T-helper 9 cell (primary cell): Measurements from ENCODE around the gene CDH23.

Experiments used
- DNase-seq: peaks from one replicate; pipeline ENCODE4 v3.0.0-alpha.2; 2020

CDH23 gene

DNA sequence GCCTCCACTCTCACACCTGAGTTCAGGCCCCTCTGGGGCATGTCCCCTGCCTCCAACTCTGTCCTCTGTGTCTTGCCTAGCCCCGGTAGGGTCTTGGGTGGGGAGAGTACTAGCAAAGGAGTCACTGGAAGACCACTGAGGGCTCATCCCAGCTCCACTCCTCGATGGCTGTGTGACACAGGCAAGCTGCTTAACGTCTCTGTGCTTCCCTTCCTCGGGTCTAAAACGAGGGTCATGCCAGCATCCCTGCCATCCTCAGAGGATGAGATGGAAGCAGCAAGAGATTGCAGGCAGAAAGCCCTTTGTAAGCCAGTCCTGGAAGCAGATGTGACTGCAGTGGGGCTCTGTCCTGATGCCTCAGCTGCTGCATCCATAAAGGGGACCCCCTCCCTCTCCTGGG lies 338.1 kb downstream of the CDH23 start:
- DNase-seq = no peak

DNA sequence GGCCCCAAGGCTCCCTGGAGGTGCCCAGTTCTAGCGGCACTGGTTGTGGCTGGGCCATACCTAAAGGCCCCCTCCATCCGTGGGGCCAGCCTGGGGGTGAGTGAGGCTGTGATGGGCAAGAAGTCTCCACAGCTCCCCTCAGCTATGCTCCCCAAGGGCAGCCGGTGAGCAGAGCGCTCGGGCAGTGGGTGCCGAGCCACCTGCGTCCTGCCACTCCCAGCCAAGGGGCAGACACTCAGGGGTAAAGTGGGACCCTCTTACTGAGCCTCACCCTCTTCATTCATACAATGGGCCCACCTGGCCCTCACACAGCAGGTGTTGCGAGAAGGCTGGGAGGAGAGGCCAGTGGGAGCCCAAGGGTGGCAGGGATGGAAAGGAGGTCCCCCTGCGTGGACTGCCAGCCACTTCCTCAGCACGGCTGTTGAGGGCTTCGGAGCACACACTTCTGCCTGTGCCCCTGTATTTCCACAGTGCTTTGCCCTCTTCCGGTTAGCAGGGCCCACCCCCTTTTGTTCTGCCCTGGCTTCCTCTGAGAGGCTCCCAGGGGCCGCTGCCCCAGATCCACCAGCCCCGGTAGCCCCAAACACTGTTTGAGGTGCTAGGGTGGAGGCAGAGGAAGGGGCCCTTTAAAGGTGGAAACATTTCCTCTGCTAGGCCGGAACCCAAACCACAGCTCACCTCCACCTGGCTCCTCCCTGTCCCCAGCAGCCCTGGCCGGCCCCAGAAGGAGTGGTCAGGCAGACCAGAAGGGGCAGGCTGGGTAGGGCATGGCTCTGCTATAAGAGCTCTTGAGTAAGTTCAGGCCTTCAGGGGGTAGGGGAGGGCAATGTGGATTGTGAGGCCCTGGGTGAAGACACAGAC lies 339.2 kb downstream of the CDH23 start:
- DNase-seq = peak; percentile 42

DNA sequence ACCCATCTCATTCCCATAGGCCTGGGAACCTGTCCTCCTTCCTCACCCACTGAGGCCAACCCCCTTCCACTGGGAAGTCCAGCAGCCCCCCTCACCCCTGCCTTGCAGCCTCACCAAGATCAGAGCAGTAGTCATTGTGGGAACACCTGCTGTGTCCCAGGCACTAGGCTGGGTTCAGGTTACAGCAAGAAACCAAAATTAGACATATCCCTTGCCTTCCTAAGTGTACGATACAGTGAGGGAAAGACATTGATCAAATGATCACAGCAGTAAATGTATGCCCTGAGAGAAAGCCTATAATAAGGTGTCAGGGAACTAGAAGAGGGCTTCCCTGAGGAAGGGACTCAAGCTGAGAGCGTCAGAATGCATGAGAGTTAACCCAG lies 339.8 kb downstream of the CDH23 start:
- no peak for DNase-seq

DNA sequence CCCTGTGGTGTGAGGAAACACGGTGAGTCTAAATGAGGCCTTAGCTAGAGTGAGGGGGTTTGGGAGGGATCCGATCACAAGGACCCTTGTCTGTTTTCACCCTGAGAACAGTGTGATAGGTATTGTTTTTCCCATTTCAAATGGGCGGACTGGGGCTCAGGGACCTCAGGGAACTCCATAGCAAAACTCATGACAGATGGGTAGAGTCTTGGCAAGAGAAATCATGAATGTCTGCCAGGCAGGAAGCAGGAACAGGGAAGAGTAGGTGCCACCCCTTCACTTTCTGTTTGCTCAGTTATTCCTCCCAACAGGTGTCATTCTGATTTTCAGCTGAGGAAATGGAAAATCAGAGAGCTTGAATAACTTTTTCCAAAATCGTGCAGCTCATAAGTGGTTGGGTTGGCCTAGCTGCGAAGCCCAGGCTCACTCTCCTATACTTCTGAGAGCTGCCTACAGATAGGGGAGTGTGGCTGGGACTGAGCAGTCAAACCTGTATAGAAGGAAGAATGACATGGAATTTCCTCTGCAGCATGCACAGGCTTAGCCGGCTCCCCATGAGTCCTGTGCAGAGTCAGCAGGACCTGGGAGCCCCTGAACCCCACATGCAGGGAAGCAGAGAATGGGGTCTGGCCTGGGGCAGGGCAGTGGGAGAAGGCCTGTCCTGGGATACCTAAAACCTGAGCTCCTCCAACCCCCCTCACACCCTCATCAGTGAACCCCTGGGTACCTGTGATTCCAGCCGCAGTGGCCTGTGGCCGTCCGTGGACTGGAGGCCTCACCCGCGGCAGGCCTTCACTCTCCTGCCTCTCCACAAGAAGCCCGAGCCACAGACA lies 340.5 kb downstream of the CDH23 start:
- DNase-seq = no peak

GRCh38 chr10:71737834-71738197 lies 341.1 kb downstream of the CDH23 start:
- no peak for DNase-seq

- no peak for DNase-seq
Observed at GRCh38 chr10:71739358-71739900, 342.7 kb downstream of the CDH23 start.

DNA sequence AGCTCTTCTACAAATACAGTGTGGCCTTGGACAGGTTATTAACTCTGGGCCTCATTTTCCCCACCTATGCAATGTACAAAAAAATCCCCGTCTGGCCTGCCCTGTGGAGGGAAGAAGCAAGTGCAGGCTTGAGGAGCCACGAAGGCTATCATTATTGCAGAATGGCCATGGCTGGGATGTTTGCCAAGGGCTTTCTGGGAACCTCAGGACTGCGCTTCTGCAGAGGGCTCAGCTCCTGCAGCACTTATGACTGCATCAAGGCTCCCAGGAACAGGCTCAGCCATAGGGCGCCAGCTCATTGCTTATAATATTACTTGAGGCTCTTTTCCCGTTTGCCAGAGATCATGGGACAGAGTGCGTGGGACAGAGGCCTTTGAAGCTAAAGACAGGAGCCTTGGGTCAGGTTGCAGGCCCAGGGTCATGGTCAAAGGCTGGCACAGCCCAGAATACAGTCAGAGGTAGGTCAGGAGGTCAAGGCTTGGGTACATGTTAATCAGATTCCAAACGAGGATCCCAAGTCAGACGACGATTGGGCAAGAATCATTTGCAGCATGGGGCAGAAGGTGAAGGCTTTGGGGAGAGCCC lies 343.4 kb downstream of the CDH23 start:
- DNase-seq = no peak

DNA sequence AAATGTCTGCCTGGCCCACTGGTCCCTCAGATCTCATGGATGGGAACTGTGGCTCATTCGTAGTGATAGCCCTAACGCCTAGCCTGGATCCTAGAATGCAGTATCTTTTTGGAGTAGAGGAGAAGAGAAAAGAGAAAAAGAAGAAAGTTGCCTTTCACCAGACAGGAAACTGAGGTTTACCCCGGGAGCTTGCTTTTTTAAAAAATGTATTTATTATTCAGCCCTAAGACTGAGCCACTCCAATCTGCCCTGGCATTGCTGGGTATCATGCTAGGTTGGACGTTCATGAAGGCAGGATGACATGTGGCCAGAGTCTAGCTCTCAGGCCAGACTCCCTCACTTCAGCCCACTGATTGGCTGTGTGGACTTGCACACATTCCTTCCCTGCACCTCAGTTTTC lies 344.3 kb downstream of the CDH23 start:
- DNase-seq = no peak

- DNase-seq = no peak
Observed at GRCh38 chr10:71741671-71742070, 345.0 kb downstream of the CDH23 start.

DNA sequence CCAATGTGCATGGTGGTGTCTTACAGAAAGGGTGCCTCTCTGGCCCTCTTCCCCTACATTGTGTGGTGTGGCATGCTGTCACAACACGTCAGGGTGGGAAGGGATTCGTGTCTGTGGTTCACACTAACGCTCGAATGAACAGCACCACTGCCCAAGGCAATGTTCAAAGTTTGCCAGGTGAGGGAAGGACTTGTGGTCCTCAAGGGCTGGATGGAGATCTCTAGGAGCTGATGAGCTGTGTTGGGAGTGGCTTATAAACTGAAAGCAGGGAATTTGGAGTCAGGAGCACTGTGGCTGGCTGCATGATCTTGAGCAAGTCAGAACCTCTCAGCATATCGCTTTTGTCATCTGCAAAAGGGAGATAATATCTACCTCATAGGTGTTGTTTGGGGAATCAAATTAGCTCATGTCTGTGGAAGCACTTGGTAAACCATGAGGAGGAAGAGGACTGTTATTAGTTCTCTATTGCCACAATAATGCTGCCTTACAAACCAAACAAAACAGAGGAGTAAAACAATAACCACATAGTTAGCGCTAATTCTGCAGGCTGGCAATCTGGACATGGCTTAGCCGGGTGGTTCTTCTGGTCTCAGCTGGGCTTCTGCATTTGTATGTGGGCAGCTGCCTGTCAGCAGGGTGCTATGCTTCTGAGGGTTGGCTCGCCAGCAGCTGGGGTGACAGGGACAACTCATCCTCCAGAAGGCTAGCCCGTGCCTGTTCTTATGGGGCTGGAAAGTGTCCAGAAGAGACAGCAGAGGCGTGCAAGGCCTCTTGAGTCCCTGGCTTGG lies 345.8 kb downstream of the CDH23 start:
- no peak for DNase-seq

- DNase-seq = no peak
Observed at GRCh38 chr10:71743089-71743838, 346.5 kb downstream of the CDH23 start.

DNA sequence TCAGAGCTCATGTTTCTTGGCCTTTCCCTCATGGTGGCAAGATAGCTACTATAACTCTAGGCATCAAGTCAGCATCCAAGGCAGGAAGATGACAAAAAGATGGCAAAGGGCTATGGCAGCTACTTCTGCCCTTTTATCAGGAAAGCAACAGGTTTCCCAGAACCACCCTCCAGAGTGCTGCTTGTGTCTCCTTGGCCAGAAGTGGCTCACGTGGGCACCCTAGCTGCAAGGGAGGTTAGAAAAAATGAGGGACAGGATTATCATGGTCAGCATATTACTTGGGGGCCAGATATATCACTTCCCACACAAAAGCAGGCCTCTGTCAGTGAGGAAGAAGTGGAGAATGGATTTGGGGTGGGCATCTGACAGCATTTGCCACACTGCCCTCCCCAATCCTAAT lies 347.1 kb downstream of the CDH23 start:
- DNase-seq = no peak

- DNase-seq = no peak
Observed at GRCh38 chr10:71744897-71745663, 348.4 kb downstream of the CDH23 start.

DNA sequence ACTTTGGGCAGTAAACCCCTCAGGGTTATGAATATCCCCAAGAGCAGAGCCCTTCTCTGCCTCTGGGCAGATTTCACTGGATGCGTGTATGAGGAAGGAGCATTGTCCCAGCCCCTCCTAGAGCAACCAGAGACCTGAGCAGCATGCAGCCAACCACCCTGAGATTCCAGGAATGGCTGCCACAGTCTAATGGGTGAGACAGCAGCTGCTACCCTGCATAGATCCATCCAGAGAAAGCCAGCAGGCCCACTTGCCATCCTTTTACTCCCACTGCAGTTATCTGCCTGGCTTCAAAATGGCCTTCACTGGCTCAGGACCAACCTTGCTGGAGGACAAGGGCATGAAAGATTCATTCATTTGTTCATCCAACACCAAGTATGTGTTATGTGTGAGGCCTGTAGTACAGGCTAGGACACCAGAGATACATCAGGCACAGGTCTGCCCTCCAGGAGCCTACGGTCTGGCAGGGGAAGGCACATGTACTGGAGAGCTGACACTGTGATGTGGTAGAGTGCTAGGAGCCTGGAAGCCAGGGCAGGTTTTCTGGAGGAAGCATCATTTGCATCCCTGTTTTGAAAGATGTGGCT lies 349.0 kb downstream of the CDH23 start:
- DNase-seq = no peak

GRCh38 chr10:71746344-71747037 lies 349.8 kb downstream of the CDH23 start:
- DNase-seq = no peak

- no peak for DNase-seq
Observed at GRCh38 chr10:71747039-71747531, 350.4 kb downstream of the CDH23 start.

DNA sequence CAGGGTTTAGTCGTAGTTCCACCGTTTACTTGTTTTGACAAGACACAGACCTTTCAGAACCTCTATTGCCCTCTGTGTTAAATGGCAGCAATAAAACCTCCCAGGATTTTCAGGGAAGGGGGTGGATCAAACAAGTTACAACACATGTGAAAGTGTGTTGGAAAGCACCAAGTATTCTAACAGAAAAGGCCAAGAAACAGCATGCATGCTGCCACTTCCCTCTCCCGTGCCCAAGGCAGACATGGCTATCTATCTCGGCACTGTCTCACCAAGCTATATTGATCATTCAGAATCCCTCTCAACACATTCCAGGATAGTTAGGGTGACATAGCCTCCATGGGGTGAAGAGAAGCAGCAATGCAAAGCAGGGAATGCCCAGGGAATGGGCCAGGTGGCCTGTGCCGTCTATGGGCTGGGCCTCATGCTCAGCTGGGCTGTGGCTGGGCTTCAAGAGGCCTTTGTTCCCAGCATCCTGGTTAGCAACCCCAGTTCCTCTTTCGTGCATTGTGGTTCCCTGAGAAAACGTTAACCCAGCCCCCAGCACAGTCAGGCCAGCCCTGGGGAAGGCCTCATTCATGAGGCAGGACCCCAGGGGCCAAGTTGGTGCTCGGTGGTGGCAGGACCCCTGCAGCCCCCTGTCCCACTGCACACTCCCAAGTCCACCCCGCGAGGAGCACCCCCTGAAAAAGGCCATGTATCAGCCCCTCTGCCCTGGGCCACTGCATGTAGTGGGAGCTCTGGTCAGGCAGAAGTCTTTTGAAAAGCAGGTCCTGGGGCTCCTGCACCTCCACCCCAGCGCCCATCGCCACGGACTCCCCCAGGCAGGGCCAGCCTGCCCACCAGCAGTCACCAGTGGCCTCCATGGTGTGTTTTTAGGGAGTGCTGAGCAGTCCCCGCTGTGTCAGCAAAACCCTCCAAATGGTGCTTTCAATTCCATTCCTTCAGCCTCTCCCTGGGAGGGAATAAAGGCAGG lies 351.1 kb downstream of the CDH23 start:
- DNase-seq = no peak

DNA sequence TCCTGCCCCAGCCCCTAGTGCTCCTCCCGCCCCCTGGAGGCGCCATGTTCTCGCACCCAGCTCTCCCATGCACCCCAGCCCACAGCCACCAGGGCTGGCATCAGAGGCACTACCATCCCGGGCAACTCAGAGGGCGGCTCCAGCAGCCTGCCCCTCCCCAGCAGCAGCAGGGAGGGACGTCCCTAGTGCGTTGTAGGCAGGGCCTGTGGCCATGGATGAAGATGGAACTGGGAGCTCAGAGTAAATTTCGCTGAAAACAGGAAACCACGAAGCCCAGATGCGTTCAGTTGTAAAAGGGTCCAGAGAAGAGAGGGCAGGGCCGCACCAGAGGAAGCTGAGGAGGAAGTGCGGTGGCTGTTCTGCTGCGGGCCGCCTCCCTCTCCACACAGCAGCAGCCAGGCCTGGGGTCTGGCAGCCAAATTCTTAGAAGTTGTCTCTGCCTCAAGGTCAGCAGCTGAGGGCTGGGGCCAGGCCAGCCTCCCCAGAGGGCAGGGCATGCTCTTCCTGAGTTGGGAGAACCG lies 352.0 kb downstream of the CDH23 start:
- DNase-seq = peak; percentile 57
